ENCODE data around the gene EPHA3. TPM values are rescaled to one million over a fixed set of nuclear protein-coding genes. Genes with fewer than 3 reads are reported as not detected.

EPHA3 gene
- total RNA-seq, 2 donors from 2014 or later, result 1.7 to 2.4 TPM

- H3K36me3 ChIP-seq, result no peaks in the 10 kb centered on the region
- no peak overlapping the region for H3K4me3 ChIP-seq
- no peaks in the 10 kb centered on the region for H3K27me3 ChIP-seq
- no peaks in the 10 kb centered on the region for H3K9me3 ChIP-seq
- no peak overlapping the region for H3K27ac ChIP-seq
- no peak for TF ChIP-seq CTCF (IDR thresholded peaks at IDR 0.05)
- no peaks in the 10 kb centered on the region for H3K4me1 ChIP-seq
- no peak for DNase-seq
- no peak overlapping the region for H3K9ac ChIP-seq (ENCODE audit: low read depth in 2 of 2, low read length in 2 of 2)
- intact Hi-C loops (cut with DNase I), result no loop called here
Observed at GRCh38 chr3:89447243-89447642, 339.8 kb downstream of the EPHA3 start.

GRCh38 chr3:89449086-89449485, 341.7 kb downstream of the EPHA3 start:
- no peak for TF ChIP-seq CTCF (IDR thresholded peaks at IDR 0.05)
- Histone ChIP-seq H3K4me3 (no peak overlapping the region), H3K27ac (no peak overlapping the region), H3K9ac (ENCODE audit: low read depth in 2 of 2, low read length in 2 of 2) (no peak overlapping the region), H3K4me1 (no peaks in the 10 kb centered on the region), H3K9me3 (no peaks in the 10 kb centered on the region), H3K27me3 (no peaks in the 10 kb centered on the region), H3K36me3 (no peaks in the 10 kb centered on the region)
- no peak for DNase-seq
- intact Hi-C loops (cut with DNase I), result no loop called here

- Histone ChIP-seq H3K4me3 (no peak overlapping the region), H3K27ac (no peak overlapping the region), H3K36me3 (no peaks in the 10 kb centered on the region), H3K9ac (ENCODE audit: low read depth in 2 of 2, low read length in 2 of 2) (no peak overlapping the region), H3K4me1 (no peaks in the 10 kb centered on the region), H3K9me3 (no peaks in the 10 kb centered on the region), H3K27me3 (no peaks in the 10 kb centered on the region)
- TF ChIP-seq CTCF (IDR thresholded peaks at IDR 0.05), result no peak
- intact Hi-C loops (cut with DNase I), result no loop called here
- no peak for DNase-seq
Observed at GRCh38 chr3:89452066-89452465, 344.6 kb downstream of the EPHA3 start.

- no peaks in the 10 kb centered on the region for H3K4me1 ChIP-seq
- no peak overlapping the region for H3K4me3 ChIP-seq
- H3K27ac ChIP-seq, result no peak overlapping the region
- no peak for DNase-seq
- no peak for TF ChIP-seq CTCF (IDR thresholded peaks at IDR 0.05)
- no peaks in the 10 kb centered on the region for H3K27me3 ChIP-seq
- H3K9me3 ChIP-seq, result no peaks in the 10 kb centered on the region
- no peaks in the 10 kb centered on the region for H3K36me3 ChIP-seq
- intact Hi-C loops (cut with DNase I), result no loop called here
- no peak overlapping the region for H3K9ac ChIP-seq (ENCODE audit: low read depth in 2 of 2, low read length in 2 of 2)
Observed at GRCh38 chr3:89455240-89455639, 347.8 kb downstream of the EPHA3 start.

GRCh38 chr3:89467898-89468363, 360.5 kb downstream of the EPHA3 start:
- intact Hi-C loops (cut with DNase I), result no loop called here
- H3K9ac ChIP-seq (ENCODE audit: low read depth in 2 of 2, low read length in 2 of 2), result no peak overlapping the region

More at GRCh38 chr3:89467898-89468363, 360.5 kb downstream of the EPHA3 start:
- Histone ChIP-seq H3K4me3 (no peak overlapping the region), H3K4me1 (no peaks in the 10 kb centered on the region), H3K9me3 (no peaks in the 10 kb centered on the region), H3K27ac (no peak overlapping the region), H3K27me3 (no peaks in the 10 kb centered on the region), H3K36me3 (no peaks in the 10 kb centered on the region)
- TF ChIP-seq CTCF (IDR thresholded peaks at IDR 0.05), result no peak
- DNase-seq, result no peak

Data from colonic mucosa (tissue), 4 donors.